Natural killer cell treated with Interleukin-12 subunit alpha and Interleukin-12 subunit beta and Interleukin-15 and Interleukin-18, amount 100 ng/mL, for 72 hours (primary cell): ENCODE data around the gene MIOX. TPM values are rescaled to one million over a fixed set of nuclear protein-coding genes. Genes with fewer than 3 reads are reported as not detected.
"Not testable (repeated sequence)": the region's sequence is repeated elsewhere in the genome, so short reads cannot be mapped to it uniquely, and the experiment has no call there.

Source experiments
- ATAC-seq, 2 donors: fragments of 150-1000 bp; cut with Tn5 transposase in 1 of 2; sonication (Bioruptor Pico), chemical (Tn5 transposase) in 1 of 2; 2 replicates each; pipeline ENCODE4 v1.10.0; 2021
- DNase-seq: peaks from one replicate; pipeline ENCODE4 v3.0.0; 2022; ENCODE audit warnings: low spot score
- H3K27ac Mint-ChIP-seq, 2 donors: 1 replicate in 1 of 2; 2 replicates in 1 of 2; pipeline ENCODE4 v1.8.0; 2022; ENCODE audit warnings: mixed read lengths in 2 of 2, mild to moderate bottlenecking in 1 of 2, moderate library complexity in 1 of 2
- H3K27me3 Mint-ChIP-seq, 2 donors: 1 replicate in 1 of 2; 2 replicates in 1 of 2; pipeline ENCODE4 v1.8.0; 2022; ENCODE audit warnings: mixed read lengths in 2 of 2
- H3K36me3 Mint-ChIP-seq: one replicate; pipeline ENCODE4 v1.8.0; 2022; ENCODE audit warnings: mixed read lengths
- H3K4me1 Mint-ChIP-seq, 2 donors: 1 replicate in 1 of 2; 2 replicates in 1 of 2; pipeline ENCODE4 v1.8.0; 2022; ENCODE audit warnings: low read depth in 2 of 2, mixed read lengths in 2 of 2, mild to moderate bottlenecking in 1 of 2
- H3K4me3 Mint-ChIP-seq: one replicate; pipeline ENCODE4 v1.8.0; 2022; ENCODE audit warnings: mixed read lengths
- H3K9me3 Mint-ChIP-seq: 2 replicates; pipeline ENCODE4 v1.8.0; 2022; ENCODE audit warnings: mixed read lengths
- total RNA-seq, 2 donors: library from RNA; stranded (reverse); gene quantifications; one replicate each; pipeline ENCODE4 v1.2.3, GENCODE V29; 2022

The MIOX gene
- total RNA-seq, 2 donors from 2014 or later: 0.45 TPM; not detected in 1

DNA sequence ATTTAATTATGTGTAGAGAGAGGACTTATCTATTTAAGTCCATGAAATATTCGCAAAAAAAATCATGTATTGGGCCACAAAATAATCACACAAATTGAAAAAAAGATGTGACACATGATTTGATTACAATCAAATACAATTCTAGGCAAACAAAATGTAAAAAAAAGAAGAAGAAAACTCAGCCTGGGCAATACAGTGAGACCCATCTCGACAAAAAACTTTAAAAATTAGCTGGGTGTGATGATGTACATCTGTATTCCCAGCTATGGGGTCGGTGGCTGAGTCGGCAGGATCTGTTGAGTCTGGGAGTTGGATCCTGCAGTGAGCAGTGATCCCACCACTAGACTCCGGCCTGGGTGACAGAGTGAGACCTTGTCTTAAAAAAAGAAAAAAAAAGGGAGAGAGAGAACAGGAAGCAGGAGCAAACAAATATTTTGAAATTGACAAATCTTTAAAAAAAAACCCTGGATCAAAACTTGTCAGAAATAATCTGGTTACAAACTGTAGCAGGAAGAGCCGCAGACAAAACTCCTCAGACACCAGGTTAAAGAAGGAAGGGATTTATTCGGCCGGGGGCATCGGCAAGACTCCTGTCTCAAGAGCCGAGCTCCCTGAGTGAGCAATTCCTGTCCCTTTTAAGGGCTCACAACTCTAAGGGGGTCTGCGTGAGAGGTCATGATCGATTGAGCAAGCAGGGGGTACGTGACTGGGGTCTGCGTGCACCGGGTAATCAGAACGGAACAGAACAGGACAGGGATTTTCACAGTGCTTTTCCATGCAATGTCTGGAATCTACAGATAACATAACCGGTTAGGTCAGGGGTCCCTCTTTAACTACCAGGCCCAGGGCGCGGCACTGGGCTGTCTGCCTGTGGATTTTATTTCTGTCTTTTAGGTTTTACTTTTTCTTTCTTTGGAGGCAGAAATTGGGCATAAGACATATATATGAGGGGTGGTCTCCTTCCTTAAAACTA lies 46.5 kb downstream of the MIOX start:
- DNase-seq (no peak), ATAC-seq (no peak)
- peak overlapping the region; percentile 92 to 95 for H3K27ac Mint-ChIP-seq
- H3K27me3 Mint-ChIP-seq: no peaks in the 10 kb centered on the region
- peak overlapping the region; percentile 92 for H3K4me3 Mint-ChIP-seq
- peaks cover 3% of the 10 kb centered on the region for H3K9me3 Mint-ChIP-seq
- H3K4me1 Mint-ChIP-seq: peaks cover 34 to 36% of the 10 kb centered on the region in 2 donors
- H3K36me3 Mint-ChIP-seq: peaks cover 5% of the 10 kb centered on the region

DNA sequence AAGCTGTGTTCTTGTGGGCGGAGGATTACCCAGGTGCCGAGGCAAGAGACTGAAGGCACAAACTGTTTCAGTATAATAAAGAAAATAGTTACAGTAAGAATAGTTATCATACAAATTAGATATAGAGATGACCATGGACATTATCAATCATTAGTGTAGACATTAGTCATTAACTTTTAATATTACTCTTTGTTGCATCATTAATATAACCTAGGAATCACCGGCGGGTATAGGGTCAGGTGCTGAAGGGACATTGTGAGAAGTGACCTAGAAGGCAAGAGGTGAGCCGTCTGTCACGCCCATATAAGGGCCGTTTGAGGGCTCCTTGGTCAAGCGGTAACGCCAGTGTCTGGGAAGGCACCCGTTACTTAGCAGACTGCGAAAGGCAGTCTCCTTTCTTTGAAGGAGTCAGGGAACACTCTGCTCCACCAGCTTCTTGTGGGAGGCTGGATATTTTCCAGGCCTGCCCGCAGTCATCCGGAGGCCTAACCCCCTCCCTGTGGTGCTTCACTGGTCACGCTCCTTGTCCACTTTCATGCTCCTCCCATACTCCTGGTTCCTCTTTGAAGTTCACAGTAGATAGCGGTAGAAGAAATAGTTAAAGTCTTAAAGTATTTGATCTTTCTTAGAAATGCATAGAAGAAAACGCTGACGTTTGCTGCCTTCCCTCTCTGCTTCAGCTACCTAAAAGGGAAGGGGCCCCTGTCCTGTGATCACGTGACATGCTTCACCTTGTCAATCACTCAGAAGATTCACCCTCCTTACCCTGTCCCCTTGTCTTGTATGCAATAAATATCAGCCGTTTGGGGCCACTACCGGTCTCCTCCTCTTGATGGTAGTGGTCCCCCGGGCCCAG lies 47.4 kb downstream of the MIOX start:
- not testable (repeated sequence) for H3K27me3 Mint-ChIP-seq, DNase-seq, H3K4me3 Mint-ChIP-seq, H3K36me3 Mint-ChIP-seq, H3K9me3 Mint-ChIP-seq, ATAC-seq
- H3K4me1 Mint-ChIP-seq: peaks cover 30 to 35% of the 10 kb centered on the region in 2 donors
- H3K27ac Mint-ChIP-seq: peak overlapping the region; percentile 92 to 95

DNA sequence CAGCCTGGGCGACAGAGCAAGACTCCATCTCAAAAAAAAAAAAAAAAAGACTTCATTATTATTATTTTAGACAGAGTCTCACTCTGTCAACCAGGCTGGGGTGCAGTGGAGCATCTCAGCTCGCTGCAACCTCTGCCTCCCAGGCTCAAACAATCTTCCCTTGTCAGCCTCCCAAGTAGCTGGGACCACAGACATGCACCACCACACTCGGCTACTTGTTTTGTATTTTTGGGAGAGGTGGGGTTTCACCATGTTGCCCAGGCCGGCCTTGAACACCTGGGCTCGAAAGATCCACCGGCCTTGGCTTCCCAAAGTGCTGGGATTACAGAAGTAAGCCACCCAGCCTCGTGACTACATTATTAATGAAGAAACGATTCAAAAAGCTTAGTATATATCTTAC lies 48.5 kb downstream of the MIOX start:
- Mint-ChIP-seq H3K27ac (peak overlapping the region; percentile 92 to 95), H3K4me3 (no peak overlapping the region), H3K9me3 (peaks cover 3% of the 10 kb centered on the region), H3K27me3 (no peaks in the 10 kb centered on the region), H3K36me3 (peaks cover 10% of the 10 kb centered on the region), H3K4me1 (peaks cover 40 to 45% of the 10 kb centered on the region in 2 donors)
- no peak for ATAC-seq
- DNase-seq: no peak

DNA sequence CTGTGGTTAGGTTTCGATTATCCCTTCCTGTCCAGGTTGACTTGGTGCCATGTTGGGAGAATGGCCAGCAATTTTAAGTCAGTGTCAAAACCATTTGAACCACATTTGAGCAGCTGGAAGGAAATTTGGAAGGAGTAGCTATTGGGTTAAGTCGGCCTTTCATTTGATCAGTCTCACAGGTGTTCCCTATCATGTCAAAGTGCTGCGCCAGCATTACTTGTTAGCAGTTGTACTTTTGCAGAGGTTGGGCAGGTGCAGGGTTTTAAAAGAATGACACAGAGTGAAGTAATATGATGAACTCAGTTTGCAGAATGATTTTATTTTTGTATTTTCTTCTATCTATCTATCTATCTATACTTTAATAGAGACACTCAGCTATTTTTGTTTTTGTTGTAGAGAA lies 49.6 kb downstream of the MIOX start:
- peaks cover 50 to 54% of the 10 kb centered on the region in 2 donors for H3K4me1 Mint-ChIP-seq
- peaks cover 3% of the 10 kb centered on the region for H3K9me3 Mint-ChIP-seq
- DNase-seq: no peak
- peak overlapping the region; percentile 95 to 99 for H3K27ac Mint-ChIP-seq
- H3K36me3 Mint-ChIP-seq: peaks cover 10% of the 10 kb centered on the region
- no peak for ATAC-seq
- no peak overlapping the region for H3K4me3 Mint-ChIP-seq
- no peaks in the 10 kb centered on the region for H3K27me3 Mint-ChIP-seq

DNA sequence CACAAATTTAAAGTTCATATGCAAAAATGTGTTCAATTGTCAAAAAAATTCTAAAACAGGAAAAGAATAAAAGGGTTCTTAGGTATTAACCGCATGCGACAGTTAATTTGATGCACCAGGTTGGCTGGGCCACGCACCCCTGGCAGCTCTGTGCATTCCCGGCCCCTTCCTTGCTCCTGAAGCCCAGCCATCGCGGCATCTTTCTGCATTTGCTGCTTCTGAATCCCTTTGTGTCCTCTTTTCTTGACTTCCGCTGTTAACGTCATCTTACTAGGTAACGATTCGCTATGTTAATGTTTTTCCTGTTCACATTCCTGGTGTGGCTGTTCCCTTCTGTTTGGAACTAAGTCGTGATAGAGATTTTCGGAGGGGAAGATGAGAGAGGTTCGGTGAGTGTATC lies 51.1 kb downstream of the MIOX start:
- no peak for DNase-seq
- peaks cover 16% of the 10 kb centered on the region for H3K36me3 Mint-ChIP-seq
- peak overlapping the region; percentile 93 for H3K4me3 Mint-ChIP-seq
- no peak for ATAC-seq
- H3K4me1 Mint-ChIP-seq: peaks cover 61 to 65% of the 10 kb centered on the region in 2 donors
- H3K27me3 Mint-ChIP-seq: no peaks in the 10 kb centered on the region
- peak overlapping the region; percentile 95 to 99 for H3K27ac Mint-ChIP-seq
- H3K9me3 Mint-ChIP-seq: peaks cover 5% of the 10 kb centered on the region

Other genes with a start within 250 kb of the MIOX start
- 10 to 100 TPM; 47.6 to 80.1 TPM for gene TUBGCP6, start 241.8 kb upstream of the MIOX start, total RNA-seq
- 100 to 1,000 TPM in 1 of 2 donors, 10 to 100 TPM in 1; 54.5 to 113 TPM for gene HDAC10, start 235.6 kb upstream of the MIOX start, total RNA-seq
- gene MAPK12, start 225.2 kb upstream of the MIOX start, total RNA-seq: 1 to 10 TPM; 1.6 to 9.0 TPM
- 10 to 100 TPM; 10.2 to 15.1 TPM for gene MAPK11, start 216.5 kb upstream of the MIOX start, total RNA-seq
- 1 to 10 TPM; 4.4 to 5.5 TPM for gene PLXNB2, start 179.2 kb upstream of the MIOX start, total RNA-seq
- gene DENND6B, start 159.8 kb upstream of the MIOX start, total RNA-seq: 1 to 10 TPM; 2.2 TPM
- gene PPP6R2, start 143.5 kb upstream of the MIOX start, total RNA-seq: 100 to 1,000 TPM in 1 of 2 donors, 10 to 100 TPM in 1; 61.1 to 100 TPM
- 100 to 1,000 TPM; 114 to 152 TPM for gene SBF1, start 11.8 kb upstream of the MIOX start, total RNA-seq
- gene ADM2, start 5.3 kb upstream of the MIOX start, total RNA-seq: 1 to 10 TPM; 2.6 to 6.7 TPM
- gene LMF2, start 20.8 kb downstream of the MIOX start, total RNA-seq: 100 to 1,000 TPM in 1 of 2 donors, 10 to 100 TPM in 1; 97.8 to 149 TPM
- gene NCAPH2, start 21.4 kb downstream of the MIOX start, total RNA-seq: 100 to 1,000 TPM; 105 to 156 TPM
- gene SCO2, start 38.7 kb downstream of the MIOX start, total RNA-seq: 10 to 100 TPM; 13.1 to 18.5 TPM
- 100 to 1,000 TPM; 164 to 234 TPM for gene TYMP, start 43.2 kb downstream of the MIOX start, total RNA-seq
- gene KLHDC7B, start 59.0 kb downstream of the MIOX start, total RNA-seq: 10 to 100 TPM in 1 of 2 donors, 1 to 10 TPM in 1; 6.5 to 15.2 TPM
- gene SYCE3, start 76.1 kb downstream of the MIOX start, total RNA-seq: not detected
- 100 to 1,000 TPM in 1 of 2 donors, 10 to 100 TPM in 1; 40.3 to 102 TPM for gene CPT1B, start 91.6 kb downstream of the MIOX start, total RNA-seq
- 100 to 1,000 TPM; 120 to 130 TPM for gene CHKB, start 96.0 kb downstream of the MIOX start, total RNA-seq
- gene MAPK8IP2, start 113.9 kb downstream of the MIOX start, total RNA-seq: under 1 TPM; 0.08 to 0.21 TPM
- 10 to 100 TPM; 35.7 to 38.9 TPM for gene ARSA, start 141.3 kb downstream of the MIOX start, total RNA-seq
- not detected for gene SHANK3, start 186.0 kb downstream of the MIOX start, total RNA-seq